Measurements from ENCODE around the gene MBNL3. TPM values are rescaled to one million over a fixed set of nuclear protein-coding genes. Genes with fewer than 3 reads are reported as not detected.

MBNL3 gene
- total RNA-seq, 1 experiment from 2014 or later = 4.6 TPM

DNA sequence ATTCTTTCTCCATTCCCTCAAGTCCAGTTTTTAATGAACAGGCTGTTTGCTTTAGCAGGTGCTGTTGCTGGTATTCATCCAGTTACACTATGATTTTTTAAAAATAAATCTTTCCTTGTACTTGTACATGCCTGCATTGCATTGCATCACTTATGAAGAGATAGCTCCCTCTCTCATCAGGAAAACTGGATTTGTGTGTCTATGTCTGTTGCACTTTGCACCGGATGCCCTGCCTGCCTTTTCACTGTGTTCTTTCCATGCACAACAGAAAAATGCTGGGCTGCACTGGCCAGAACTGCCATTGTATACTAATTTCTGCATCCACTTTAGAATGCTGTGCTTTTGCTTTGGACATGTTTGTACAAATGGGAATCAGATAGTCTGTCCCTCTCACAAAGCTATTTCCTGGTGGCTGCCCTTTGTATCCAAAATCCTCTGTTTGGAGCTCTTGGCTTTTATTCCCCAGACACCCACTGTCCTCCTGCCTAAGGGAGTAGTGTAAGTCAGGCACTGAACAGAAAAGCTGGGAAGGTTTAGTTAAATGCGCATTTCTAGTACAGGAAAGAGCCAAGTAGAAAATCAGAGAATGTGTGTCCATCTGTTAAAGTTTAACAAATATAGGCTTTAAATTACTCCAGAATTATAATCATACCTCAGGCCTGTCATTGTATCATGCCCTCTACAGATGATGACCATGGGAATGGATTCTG lies 119.1 kb downstream of the MBNL3 start:
- Histone ChIP-seq H3K79me2 (ENCODE audit: insufficient read depth, low read length) (no peaks in the 10 kb centered on the region), H3K9ac (ENCODE audit: low read length) (no peak overlapping the region), H3K27ac (ENCODE audit: low read depth, low read length) (no peak overlapping the region), H3K4me2 (ENCODE audit: low read length) (no peak overlapping the region), H2AFZ (ENCODE audit: low read depth, low read length, poor library complexity, severe bottlenecking) (no peak overlapping the region), H3K9me3 (ENCODE audit: control insufficient read depth in 1 of 2, insufficient read depth in 1 of 2, low read depth in 1 of 2, low read length in 2 of 2) (no peaks in the 10 kb centered on the region), H3K36me3 (ENCODE audit: control insufficient read depth in 1 of 2, insufficient read depth in 2 of 2, low read length in 2 of 2) (no peaks in the 10 kb centered on the region), H3K4me1 (ENCODE audit: control insufficient read depth in 1 of 2, insufficient read depth in 2 of 2, low read length in 2 of 2) (no peaks in the 10 kb centered on the region), H4K20me1 (ENCODE audit: insufficient read depth) (no peaks in the 10 kb centered on the region), H3K9me2 (ENCODE audit: insufficient read depth) (no peaks in the 10 kb centered on the region), H3K27me3 (ENCODE audit: insufficient read depth, low read length) (no peaks in the 10 kb centered on the region), H3K4me3 (replicated peaks in 1 of 2; ENCODE audit: low read depth in 1 of 2, low read length in 2 of 2) (no peak overlapping the region)
- BruUV-seq (replicated peaks) = no TSS peak
- ChIA-PET POLR2A (no interaction called here), RAD21 (ENCODE audit: low non-redundant PET in 1 of 2, low total read pairs in 2 of 2, uncharacterized antibody in 2 of 2, unreplicated experiment in 2 of 2) (no interaction called here), CTCF (no interaction called here)
- intact Hi-C loops (cut with micrococcal nuclease) = no loop called here
- ATAC-seq (no peak), DNase-seq (ENCODE audit: low read depth, low spot score) (no peak)
- TF ChIP-seq TCF7L2 (IDR thresholded peaks at IDR 0.05; ENCODE audit: borderline replicate concordance, extremely low read depth, insufficient read depth, insufficient read length) = no peak
- TF ChIP-seq SRF (IDR thresholded peaks at IDR 0.05; ENCODE audit: low read depth) = no peak
- TF ChIP-seq, protein P1, sequence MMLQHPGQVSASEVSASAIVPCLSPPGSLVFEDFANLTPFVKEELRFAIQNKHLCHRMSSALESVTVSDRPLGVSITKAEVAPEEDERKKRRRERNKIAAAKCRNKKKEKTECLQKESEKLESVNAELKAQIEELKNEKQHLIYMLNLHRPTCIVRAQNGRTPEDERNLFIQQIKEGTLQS (IDR thresholded peaks at IDR 0.05) = no peak
- TF ChIP-seq CBX3 (IDR thresholded peaks at IDR 0.05; ENCODE audit: low read depth) = no peak

DNA sequence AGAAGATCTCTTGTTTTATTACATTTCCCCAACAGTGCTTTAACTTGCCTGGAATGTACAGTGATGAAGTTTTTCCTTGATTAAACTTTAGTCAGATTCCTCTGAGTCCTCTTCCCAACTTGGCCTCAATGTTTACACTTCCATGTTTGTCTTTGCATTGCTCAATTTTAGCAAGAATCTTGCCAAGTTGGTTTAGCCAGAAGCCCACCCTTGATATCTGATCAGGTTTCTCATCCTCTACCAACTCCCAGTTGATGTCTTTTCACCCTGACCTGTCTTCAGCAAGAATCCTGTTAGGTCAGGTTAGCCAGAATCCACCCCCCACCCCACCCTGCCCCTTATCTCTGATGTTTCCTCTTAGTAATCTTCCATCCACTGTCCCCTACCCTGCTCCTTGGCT lies 120.9 kb downstream of the MBNL3 start:
- RAD21 ChIA-PET (ENCODE audit: low non-redundant PET in 1 of 2, low total read pairs in 2 of 2, uncharacterized antibody in 2 of 2, unreplicated experiment in 2 of 2) = no interaction called here
- no peaks in the 10 kb centered on the region for H3K79me2 ChIP-seq (ENCODE audit: insufficient read depth, low read length)
- H3K36me3 ChIP-seq (ENCODE audit: control insufficient read depth in 1 of 2, insufficient read depth in 2 of 2, low read length in 2 of 2) = no peaks in the 10 kb centered on the region
- CTCF ChIA-PET = no interaction called here
- ATAC-seq (no peak), DNase-seq (ENCODE audit: low read depth, low spot score) (no peak)
- no peak overlapping the region for H3K27ac ChIP-seq (ENCODE audit: low read depth, low read length)
- no peak overlapping the region for H3K4me2 ChIP-seq (ENCODE audit: low read length)
- no peaks in the 10 kb centered on the region for H3K27me3 ChIP-seq (ENCODE audit: insufficient read depth, low read length)
- no TSS peak for BruUV-seq (replicated peaks)
- H3K4me1 ChIP-seq (ENCODE audit: control insufficient read depth in 1 of 2, insufficient read depth in 2 of 2, low read length in 2 of 2) = no peaks in the 10 kb centered on the region
- H3K9me3 ChIP-seq (ENCODE audit: control insufficient read depth in 1 of 2, insufficient read depth in 1 of 2, low read depth in 1 of 2, low read length in 2 of 2) = no peaks in the 10 kb centered on the region
- no peak overlapping the region for H2AFZ ChIP-seq (ENCODE audit: low read depth, low read length, poor library complexity, severe bottlenecking)
- H3K9ac ChIP-seq (ENCODE audit: low read length) = no peak overlapping the region
- POLR2A ChIA-PET = no interaction called here
- no peaks in the 10 kb centered on the region for H4K20me1 ChIP-seq (ENCODE audit: insufficient read depth)
- intact Hi-C loops (cut with micrococcal nuclease) = no loop called here
- TF ChIP-seq, protein P2, sequence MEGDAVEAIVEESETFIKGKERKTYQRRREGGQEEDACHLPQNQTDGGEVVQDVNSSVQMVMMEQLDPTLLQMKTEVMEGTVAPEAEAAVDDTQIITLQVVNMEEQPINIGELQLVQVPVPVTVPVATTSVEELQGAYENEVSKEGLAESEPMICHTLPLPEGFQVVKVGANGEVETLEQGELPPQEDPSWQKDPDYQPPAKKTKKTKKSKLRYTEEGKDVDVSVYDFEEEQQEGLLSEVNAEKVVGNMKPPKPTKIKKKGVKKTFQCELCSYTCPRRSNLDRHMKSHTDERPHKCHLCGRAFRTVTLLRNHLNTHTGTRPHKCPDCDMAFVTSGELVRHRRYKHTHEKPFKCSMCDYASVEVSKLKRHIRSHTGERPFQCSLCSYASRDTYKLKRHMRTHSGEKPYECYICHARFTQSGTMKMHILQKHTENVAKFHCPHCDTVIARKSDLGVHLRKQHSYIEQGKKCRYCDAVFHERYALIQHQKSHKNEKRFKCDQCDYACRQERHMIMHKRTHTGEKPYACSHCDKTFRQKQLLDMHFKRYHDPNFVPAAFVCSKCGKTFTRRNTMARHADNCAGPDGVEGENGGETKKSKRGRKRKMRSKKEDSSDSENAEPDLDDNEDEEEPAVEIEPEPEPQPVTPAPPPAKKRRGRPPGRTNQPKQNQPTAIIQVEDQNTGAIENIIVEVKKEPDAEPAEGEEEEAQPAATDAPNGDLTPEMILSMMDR (IDR thresholded peaks at IDR 0.05 in 2 of 3, conservative IDR thresholded peaks at IDR 0.05 in 1 of 3; ENCODE audit: borderline replicate concordance in 1 of 3, insufficient read depth in 1 of 3, low read depth in 2 of 3, low read length in 2 of 3) = no peak
- no peak for TF ChIP-seq ZFX (IDR thresholded peaks at IDR 0.05)
- TF ChIP-seq CEBPB (IDR thresholded peaks at IDR 0.05; ENCODE audit: low read depth) = no peak
- no peak for TF ChIP-seq FOSL1 (IDR thresholded peaks at IDR 0.05; ENCODE audit: low read depth)
- no peak overlapping the region for H3K4me3 ChIP-seq (replicated peaks in 1 of 2; ENCODE audit: low read depth in 1 of 2, low read length in 2 of 2)
- no peaks in the 10 kb centered on the region for H3K9me2 ChIP-seq (ENCODE audit: insufficient read depth)

All from HCT116 (cell line).